GM23248 (cell line): ENCODE results near the gene ACVR1.

Source experiments
- EZH2 ChIP-seq: fragments of 200-600 bp; sonication (generic); IDR thresholded peaks from 2 replicates; pipeline ENCODE4 v1.6.1; 2018; ENCODE audit warnings: antibody characterized with exemption, mild to moderate bottlenecking; ENCODE audit not compliant: insufficient read depth, poor library complexity, severe bottlenecking
- EZH2phosphoT487 ChIP-seq: fragments of 200-600 bp; sonication (generic); IDR thresholded peaks from 2 replicates; pipeline ENCODE4 v1.6.1; 2018; ENCODE audit warnings: antibody characterized with exemption, moderate library complexity, mild to moderate bottlenecking, low read depth; ENCODE audit not compliant: insufficient read depth

GRCh38 chr2:157786663-157787363 lies 89.3 kb downstream of the ACVR1 start:
- TF ChIP-seq EZH2phosphoT487 = no peak
- no peak for TF ChIP-seq EZH2
